GM19351 (cell line): Measurements from ENCODE around the gene ALCAM.

Experiments used
- ATAC-seq: cut with Tn5 transposase; IDR thresholded peaks from one replicate; pipeline ENCODE4 v1.9.1; 2021; ENCODE audit warnings: mild to moderate bottlenecking, moderate library complexity; ENCODE audit not compliant: unreplicated experiment

The ALCAM gene

DNA sequence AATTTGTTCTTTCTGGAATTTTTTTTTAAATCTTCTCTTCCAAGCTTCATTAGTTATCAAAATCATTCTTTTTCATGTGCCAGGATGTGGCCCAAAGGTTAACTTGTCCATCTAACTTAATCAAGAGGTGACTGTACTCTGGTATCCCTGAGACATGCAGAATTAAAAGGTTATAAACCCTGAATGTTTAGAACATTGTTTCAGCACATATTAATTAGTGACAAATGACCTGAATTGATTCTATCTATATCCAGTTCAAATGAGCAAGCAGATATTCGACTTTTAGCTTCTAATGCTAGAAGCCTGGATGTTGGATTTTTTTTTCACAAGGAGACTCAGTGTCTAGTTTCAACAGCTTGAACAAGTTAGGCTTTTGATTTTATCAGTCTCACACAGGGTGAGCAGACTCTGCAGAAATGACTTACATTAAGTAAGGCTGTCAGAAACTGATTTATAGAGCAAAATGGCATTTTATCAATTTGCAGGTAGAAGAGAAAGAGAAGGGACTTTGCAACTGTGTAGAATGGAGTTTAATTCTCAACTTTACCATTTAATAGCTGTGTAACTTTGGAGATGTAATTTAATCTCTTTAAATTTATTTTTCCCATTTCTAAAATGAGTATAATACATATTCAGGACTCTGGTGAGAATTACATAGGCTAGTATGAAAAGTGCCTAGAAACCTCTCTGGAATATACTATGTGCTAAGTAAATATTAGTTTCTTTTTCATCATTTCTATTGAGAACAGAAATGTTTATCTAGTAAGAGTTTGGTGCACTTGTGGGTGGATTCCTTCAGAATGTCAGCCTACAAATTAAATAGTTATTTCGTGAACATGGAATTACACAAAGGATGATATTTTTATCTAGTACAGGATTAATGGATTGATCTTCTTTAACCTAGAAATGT is 100.0 kb downstream of the ALCAM start:
- no peak for ATAC-seq

DNA sequence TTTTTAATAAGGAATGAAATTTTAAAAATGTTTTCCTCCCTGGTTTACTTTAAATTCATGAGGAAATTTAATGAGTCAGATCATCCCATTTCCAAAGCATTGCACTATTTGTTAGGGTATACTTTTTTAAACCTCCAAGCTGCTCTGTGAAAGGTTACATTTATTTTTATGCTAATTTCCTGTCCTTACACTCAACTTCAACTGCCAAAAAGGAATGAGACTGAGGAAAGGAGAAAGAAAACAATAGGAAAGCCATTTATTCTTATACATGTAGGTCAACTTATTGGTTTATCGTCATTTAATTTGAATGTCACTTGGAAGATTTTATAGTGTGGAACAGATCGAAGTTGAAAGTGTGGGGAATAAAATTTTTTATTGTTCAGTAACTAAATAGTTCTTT is 104.1 kb downstream of the ALCAM start:
- ATAC-seq, result no peak

DNA sequence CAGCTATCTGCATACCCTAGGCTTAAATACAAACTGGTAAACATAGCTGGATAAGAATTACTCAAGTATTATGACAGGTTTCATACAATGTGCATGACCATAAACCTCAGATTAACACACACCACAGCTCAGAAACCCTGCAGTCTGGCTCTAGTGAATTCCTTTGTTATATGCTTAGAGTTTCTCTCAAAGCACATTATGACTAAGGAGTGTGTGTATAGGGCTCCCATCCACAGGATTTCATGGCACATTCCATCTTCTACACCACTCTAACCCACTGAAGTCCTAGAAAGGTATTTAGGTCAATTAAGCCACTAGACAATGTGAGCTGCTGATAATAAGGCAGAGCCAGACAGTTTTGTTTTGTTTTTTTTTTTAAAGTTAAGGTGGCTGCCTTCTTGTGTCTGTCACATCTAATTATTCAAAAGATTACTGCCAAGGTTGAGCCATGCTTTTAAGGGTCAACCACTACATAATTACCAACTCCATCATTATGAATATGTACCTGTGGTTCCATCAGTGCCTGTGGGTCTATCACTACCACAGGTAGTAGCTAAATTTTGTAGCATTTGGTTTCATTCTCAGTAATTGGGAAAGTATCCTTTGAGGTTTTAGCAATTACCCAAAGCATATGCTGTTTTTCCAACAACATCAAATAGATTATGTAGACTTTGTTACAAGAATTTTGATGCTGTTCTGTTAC is 107.0 kb downstream of the ALCAM start:
- ATAC-seq, result peak; percentile 70

DNA sequence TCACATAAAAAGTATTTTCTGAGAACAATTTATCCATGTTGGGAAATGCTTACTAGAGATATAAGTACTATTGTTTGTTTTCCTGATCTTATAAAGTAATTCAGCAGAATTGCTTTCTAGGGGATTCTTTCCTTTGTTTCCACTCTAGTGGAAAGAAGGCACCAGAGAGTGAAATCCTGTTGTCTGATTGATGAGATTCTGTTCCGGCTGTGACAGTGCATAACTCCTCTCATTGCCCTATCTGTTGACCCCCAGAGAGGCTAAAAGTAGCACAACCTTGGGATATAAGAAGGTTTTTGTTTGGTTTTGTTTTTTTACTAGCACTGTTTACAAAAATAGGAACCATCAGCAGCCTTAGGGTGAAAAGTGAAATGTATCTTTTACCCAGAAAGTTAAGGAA is 114.1 kb downstream of the ALCAM start:
- ATAC-seq, result no peak

DNA sequence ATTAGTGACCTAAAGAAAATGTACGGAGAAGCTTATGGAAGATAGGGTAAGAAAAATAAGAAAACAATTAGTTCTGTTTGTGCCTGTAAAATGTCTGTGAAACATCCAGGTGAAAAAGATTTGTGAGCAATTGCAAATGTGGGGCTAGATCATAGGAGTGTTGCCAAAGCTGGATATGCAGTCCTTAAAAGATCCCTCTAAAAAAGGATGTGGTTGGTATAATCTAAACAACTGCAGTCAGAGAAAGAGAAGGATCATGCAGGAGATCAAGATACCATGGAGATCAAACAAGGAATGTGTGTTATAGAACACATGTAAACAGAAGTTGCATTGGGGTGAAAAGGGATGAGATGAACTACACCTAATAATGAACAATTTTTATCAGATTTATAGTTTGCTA is 116.8 kb downstream of the ALCAM start:
- no peak for ATAC-seq

DNA sequence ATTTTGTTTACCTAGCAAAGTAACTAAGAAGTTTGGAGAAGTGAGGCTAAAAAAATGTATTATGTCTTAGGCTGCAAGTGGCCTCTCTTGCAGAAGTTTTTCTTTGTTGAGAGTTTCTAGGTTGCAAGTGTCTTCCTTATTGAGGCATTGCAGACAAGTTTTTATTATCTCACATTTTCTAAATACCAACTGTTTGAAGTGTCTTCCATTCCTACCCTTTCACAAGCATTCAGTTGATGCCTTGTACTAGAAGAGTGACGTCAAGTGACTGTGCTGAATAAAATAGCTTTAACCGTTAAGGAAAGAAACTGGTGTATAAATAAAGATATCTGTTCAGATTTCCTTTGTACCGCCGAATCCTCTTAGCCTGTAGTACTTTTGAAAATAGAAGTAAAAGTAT is 123.3 kb downstream of the ALCAM start:
- ATAC-seq, result no peak

DNA sequence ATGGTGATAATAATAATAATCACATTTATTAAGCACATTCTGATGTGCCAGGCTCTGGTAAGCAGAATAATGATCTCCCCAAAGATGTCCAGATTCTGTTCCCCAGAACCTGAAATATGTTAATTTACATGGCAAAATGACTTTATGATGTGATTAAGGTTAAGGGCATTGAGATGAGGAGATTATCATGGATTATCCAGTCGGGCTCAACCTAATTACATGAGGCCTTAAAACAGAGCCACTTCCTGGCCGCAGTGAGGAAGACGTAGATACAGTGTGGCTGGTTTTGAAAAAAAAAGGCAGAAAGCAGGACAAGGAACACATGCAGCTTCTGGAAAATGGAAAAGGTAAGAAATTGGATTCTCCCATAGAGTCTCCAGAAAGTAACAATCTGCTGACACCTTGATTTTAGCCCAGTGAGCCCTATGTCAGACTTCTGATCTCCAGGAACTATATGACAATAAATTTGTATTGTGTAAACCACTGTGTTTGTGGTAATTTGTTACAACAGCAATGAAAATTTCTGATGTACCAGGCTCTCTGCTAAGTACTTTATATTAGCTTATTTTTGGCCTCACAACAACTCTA is 126.7 kb downstream of the ALCAM start:
- no peak for ATAC-seq

DNA sequence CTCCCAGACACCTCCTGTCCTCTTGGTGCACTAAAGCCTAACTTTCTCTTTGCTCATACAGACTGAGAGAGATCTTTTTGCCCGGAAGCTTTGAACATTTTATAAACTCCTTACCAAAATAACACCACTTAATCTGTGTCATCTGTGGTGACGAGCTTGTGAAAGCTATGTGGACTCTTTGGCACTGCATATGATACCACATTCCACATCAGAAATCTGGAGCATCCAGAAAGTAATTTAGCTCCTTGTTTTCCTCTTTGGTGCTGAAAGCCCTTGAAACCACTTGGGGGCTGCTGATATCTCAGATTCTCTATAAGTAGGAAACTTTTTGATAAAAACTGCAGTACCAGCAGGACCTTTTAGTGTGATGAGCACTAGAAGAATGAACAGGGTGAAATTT is 128.3 kb downstream of the ALCAM start:
- no peak for ATAC-seq

DNA sequence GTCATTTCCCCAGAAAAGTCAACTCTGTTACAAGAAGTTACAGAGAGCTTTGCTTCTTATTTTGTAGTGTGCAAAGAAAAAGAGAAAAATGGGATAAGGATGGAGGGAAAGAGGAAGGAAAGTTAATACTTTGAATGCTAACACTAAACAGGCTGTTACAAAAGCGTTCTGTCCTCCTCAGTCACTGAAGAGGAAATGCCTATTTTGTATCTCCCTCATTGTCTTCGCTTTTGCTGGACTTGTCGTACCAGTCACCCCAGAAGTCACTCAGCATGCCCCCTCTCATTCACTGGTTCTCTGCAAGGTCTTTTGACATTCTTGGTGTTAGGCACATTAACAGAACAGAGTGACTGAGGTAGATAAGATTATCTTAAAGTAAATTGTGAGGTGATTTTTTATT is 129.6 kb downstream of the ALCAM start:
- no peak for ATAC-seq

DNA sequence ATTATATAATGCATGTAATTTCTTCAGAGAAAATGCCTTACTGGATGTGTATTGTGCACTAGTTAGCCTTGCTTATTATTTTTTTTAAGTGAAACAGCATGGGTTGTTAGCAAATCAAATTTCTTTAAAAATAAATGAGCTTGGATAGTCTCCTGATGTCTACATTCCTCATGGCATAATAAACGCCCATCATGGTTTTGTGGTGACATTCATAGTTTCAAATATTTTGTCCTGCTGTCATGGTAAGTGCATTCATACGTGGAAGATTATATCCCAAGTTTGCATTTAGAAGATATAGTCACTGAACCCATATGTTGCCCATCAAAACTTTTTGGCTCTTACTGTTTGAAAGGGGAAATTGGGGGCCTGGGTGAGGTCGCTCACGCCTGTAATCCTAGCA is 130.7 kb downstream of the ALCAM start:
- ATAC-seq, result no peak

DNA sequence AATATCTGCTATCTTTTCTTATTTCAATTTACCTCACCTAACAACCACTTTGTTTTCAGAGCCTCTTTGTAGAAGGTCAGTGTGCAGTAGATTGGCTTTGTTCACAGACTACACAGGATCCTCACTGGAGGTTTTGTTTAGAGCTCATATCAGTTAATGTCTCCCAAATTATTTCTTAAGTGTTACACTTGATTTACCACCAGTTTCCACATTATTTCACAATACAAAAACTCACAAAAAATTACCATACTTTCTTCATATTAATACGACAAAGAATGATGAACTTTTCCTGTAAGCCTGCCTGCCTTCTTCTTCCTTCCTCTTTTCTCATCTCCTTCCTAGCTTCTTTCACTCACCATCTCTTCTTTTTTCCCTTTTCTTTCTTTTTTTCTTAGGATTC is 133.3 kb downstream of the ALCAM start:
- no peak for ATAC-seq

DNA sequence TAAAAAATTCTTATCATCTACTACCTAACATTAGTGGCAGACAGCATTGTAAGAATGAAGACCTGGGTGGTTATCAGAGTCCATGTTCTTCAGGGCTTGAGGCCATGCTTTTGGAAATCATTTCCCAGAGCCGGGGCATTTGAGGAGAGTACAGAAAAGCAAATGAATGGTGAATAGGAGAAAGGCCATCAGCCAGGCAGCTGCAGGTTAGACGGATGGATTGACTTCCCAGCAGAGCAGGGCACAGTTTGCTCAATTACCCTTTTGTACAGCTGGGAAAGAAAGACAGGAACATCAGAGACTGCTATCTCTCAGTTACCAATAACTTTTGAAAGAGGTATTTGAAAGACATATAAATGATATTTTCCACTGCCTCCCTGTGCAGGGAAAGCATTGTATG is 135.6 kb downstream of the ALCAM start:
- ATAC-seq, result no peak

DNA sequence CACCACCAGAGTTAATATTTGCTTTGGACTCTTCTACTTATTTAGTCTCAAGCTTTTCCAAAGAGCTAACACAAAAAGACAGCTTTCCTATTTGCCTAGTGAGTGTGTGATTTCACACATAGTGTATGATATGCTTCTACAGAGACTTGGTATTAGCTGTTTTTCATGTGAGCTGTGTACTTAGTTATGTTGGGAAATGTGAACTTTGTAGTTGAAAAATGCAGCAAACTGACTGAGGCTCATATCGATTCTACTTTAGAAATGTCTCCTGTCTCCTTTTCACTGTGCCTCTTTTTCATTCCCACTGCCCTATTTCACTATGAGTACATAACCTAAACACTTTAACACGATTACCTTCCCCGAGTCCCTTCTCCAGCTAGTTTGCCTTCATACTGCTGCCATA is 136.5 kb downstream of the ALCAM start:
- ATAC-seq, result no peak

DNA sequence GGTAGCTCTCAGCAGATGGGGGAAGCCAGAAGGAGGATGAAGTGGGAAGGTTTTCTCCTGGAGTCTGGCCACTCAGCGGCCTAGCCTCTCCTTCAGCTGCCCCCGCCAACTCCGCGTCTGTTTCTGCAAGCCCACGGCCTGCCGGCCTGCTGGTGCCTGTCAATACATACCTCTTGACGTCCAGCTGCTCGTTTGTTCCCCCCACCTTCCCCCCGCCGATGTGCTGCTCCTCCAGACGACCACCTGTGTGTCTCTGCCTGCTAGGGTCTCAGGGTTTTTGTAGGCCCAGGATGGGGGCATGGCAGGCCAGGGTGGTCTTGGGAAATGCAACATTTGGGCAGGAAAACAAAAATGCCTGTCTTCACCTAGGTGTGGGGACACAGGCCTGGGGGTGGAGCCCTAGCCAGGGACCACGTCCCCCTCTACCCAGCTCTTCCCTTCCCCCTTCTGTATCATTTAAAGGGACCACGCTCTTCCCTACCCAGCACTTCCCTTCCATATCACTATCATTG is 137.8 kb downstream of the ALCAM start:
- no peak for ATAC-seq

DNA sequence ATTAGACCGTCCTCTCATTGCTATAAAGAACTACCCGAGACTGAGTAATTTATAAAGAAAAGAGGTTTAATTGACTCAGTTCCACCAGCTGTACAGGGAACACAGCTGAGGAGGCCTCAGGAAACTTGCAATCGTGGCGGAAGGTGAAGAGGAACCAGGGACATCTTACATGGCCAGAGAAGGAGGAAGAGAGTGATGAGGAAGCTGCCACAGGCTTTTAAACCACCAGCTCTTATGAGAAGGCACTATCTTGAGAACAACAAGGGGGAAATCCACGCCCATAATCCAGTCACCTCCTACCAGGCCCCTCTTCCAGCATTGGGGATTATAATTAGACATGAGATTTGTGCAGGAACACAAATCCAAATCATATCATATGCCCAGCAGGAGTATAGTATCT is 138.5 kb downstream of the ALCAM start:
- no peak for ATAC-seq

DNA sequence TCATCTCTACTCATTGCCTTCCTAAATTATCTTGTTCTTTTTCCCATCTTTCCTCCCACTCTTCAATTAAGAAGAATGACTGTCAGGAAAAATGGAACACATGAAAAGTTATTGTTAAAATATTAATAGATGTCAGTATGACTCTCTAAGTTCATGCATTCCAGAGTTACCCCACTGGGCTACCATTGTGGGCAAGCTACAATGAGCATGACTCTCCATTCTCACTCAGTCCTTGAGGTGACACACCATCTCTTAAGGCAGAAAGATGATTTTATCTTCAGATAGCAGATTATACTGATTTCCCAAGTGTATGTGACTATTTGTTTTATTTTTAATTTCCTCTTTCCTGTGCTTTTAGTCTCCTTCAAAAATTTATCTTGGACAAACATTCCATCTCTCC is 144.3 kb downstream of the ALCAM start:
- no peak for ATAC-seq

DNA sequence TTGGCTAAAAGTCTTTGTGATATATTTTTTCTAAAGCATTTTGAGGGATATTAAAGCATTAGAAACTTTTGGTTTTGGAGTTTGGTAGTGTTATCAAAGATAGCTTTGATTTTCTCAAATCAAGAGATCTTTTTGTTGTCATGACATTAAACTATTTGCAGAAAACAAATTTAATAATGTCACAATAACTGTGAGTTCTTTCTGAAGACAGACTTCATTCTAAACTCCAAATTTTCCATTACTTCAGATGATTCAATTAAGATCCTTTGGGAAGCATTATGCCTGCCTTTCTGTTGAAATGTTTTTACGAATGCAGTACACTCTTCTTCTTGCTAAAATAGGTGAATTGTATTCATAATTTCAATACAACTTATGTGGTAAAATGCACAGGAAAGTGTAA is 145.4 kb downstream of the ALCAM start:
- ATAC-seq, result no peak

DNA sequence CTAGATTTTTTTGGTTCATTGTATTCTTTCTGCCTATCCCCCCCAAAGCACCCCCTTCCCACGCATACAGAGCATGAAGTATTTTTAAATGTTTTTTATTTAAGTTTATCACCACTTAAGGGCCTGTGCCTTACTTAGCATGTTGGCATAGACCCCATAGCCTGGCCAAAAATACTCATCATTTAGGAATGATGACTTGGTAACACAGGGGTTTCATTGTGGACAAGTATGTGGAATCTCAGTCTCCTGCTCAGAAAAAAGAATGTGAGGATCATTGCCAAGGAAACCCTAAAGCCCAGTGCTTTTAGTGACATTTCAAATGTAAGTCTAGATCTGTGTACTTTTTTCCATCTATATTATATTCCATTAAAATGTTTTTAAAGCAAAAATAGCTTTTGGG is 146.3 kb downstream of the ALCAM start:
- ATAC-seq, result no peak

DNA sequence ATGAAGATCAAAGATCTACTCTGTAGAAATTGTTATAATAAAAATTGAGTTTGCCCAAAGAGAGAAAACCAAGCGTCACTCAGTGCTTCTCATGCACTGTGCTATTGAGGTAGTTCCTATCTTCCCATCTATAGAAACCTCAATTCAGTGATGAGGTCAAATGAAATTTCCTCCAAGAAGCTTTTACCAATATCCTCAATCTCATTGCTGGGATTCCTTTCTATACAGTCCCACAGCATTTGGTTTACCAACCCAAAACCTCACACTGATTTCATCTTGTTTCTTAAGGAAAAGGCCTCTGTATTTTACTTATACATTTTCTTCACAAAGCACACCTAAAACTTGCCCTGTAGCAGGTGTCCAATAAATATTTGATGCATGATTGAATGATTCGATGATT is 147.2 kb downstream of the ALCAM start:
- no peak for ATAC-seq

DNA sequence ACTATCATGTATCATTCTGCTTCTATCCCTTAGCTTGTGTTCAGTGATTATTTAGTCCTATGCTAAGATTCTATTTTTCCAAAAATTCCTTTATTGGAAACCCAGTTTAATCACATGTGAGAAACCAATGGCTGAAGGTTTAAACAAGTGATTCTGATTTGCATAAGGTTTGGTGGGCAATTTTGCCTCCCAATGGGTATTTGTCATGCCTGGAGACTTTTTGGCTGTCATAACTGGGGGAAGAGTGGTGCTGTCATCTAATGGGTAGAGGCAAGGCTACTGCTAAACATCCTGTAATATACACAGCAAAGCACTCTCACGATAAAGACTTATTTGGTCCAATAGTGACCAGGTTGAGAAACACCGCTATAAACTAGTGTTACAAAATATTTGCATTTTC is 148.7 kb downstream of the ALCAM start:
- no peak for ATAC-seq

DNA sequence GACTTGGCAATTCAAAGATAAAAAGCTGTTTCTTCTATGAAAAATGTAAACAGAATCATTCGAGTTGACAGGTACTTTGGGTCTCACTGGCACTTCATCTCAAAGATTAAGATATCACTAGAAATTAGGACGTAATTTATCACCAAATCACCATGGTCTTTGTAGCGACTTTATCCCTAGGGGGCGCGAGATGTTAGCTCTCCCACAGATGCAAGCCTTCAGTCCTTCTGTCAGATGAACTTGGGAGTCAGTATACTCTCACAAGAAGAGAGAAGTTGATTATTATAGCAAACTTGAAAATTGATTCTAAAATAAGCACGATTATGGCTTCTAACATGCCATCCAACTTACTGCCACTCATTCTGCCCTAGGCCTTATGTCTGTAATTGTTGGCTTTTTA is 150.3 kb downstream of the ALCAM start:
- no peak for ATAC-seq

DNA sequence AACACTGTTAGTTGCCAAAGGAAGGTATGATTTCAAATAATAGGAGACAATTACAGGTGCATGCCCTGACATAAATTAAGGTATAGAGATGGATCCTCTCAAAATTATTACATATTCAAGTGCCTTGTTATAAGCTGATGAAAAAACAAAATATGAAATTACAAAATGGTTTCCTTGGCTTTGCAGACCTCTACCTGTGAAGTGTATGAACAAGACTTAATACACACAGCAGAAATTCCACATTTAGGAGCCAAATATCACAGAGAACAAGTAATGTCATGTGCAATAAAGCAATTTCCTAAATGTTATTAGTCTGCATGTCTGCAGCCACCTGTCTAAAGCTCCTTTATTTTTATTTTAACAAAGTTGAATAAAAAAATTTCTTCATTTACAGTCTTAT is 151.5 kb downstream of the ALCAM start:
- no peak for ATAC-seq
